Bone marrow (tissue), 2 donors: ENCODE results near the gene SRC.
A peak's percentile ranks its signal among the peaks of the same experiment; 100 is the strongest.

ENCODE experiments used
- DNase-seq, 2 donors: peaks; one replicate each; lab custom pipeline; 2025; lab: John Stamatoyannopoulos, UW

Gene SRC

GRCh38 chr20:37382482-37383120, 36.7 kb downstream of the SRC start:
- no peak for DNase-seq

DNA sequence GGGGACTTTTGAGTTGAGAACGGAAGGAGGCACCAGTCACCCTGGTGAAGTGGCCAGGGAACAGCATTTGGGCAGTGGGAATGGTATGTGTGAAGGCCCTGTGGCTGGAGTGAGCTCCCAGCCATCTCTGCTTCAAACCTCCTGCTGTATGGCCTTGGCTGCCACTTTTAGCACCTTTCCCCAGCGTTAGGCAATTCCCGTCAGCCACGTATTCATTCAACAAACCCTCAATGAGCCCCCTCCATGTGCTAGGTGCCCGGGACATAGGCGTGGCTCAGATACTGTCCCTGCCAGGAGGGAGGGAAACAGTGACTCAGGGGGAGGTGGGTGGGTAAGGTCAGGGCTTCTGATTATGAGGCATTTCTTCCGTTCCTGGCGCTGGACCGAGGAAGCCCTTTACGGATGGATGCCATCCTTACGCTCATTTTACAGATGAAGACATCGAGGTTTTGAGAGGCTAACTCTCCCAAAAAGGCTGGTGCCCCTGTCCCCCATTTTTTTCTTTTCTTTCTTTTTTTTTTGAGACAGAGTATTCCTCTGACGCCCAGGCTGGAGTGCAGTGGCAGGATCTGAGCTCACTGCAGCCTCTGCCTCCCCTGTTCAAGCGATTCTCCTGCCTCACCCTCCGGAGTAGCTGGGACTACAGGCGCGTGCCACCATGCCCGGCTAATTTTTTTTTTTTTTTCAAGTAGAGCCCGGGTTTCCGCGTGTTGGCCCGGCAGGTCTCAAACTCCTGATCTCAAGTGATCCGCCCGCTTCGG, 37.5 kb downstream of the SRC start:
- no peak for DNase-seq

GRCh38 chr20:37384683-37385174, 38.8 kb downstream of the SRC start:
- DNase-seq = peak; percentile 26 to 54

- no peak for DNase-seq
Observed at GRCh38 chr20:37385176-37385575, 39.2 kb downstream of the SRC start.

- no peak for DNase-seq
Observed at GRCh38 chr20:37385659-37386504, 39.9 kb downstream of the SRC start.

GRCh38 chr20:37386505-37387251, 40.7 kb downstream of the SRC start:
- DNase-seq = no peak

GRCh38 chr20:37387519-37388269, 41.8 kb downstream of the SRC start:
- DNase-seq = no peak

GRCh38 chr20:37388831-37389230, 42.9 kb downstream of the SRC start:
- no peak for DNase-seq

GRCh38 chr20:37389241-37389747, 43.4 kb downstream of the SRC start:
- DNase-seq = no peak

- no peak for DNase-seq
Observed at GRCh38 chr20:37389844-37390275, 43.9 kb downstream of the SRC start.

- DNase-seq = no peak
Observed at GRCh38 chr20:37390503-37390890, 44.6 kb downstream of the SRC start.

DNA sequence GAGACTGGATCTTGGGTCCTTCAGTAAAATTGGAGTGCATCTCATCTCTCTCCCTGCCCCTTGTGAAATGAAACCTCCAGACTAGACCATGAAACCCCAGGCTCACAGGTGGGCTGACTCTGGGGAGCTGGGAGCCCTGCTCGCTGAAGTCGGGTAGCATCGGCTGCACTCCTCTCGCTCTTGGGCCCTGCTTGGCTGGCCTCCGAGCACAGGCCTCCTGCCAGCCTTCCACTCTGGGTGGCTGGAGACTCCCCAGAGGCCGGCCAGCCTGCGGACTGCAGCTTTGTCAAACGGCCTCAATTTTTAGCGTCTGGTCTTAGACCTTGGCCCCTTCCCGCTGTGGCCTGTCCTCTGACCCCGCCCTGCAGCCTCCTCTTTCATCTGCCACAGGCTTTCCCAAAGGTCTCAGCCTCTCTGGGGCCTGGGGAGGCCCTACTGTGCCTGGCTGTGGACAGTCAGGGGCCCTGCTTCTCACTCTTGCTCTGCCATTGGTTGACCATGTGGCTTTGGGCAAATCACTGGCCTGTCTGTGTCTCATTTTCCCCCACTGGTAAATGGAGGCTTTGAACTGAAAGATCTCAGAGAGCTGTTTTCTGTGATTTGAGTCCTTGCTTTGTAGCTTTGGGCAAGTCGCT, 45.1 kb downstream of the SRC start:
- no peak for DNase-seq

GRCh38 chr20:37392441-37393195, 46.7 kb downstream of the SRC start:
- DNase-seq = no peak

GRCh38 chr20:37393196-37393862, 47.4 kb downstream of the SRC start:
- DNase-seq = no peak

- DNase-seq = no peak
Observed at GRCh38 chr20:37393863-37394542, 48.1 kb downstream of the SRC start.

- DNase-seq = no peak
Observed at GRCh38 chr20:37394543-37395409, 48.8 kb downstream of the SRC start.

- DNase-seq = no peak
Observed at GRCh38 chr20:37395410-37395797, 49.5 kb downstream of the SRC start.
